Left ventricle myocardium inferior (tissue), 1 donor: ENCODE measurements around the gene ZNF22. TPM values are rescaled to one million over a fixed set of nuclear protein-coding genes. Genes with fewer than 3 reads are reported as not detected.

Experiments
- DNase-seq: peaks from one replicate; pipeline ENCODE4 v3.0.0-alpha.2; 2020
- H3K27ac ChIP-seq: fragments of 200-600 bp; replicated peaks from 2 replicates; pipeline ENCODE4 v1.8.0; 2021
- H3K27me3 ChIP-seq: fragments of 200-600 bp; 2 replicates; pipeline ENCODE4 v1.8.0; 2021; ENCODE audit warnings: low read depth
- H3K36me3 ChIP-seq: fragments of 200-600 bp; 2 replicates; pipeline ENCODE4 v1.8.0; 2021
- H3K4me1 ChIP-seq: fragments of 200-600 bp; 2 replicates; pipeline ENCODE4 v1.8.0; 2021
- H3K4me3 ChIP-seq: fragments of 200-600 bp; 2 replicates; pipeline ENCODE4 v1.8.0; 2021; ENCODE audit warnings: mild to moderate bottlenecking, moderate library complexity
- H3K9me3 ChIP-seq: fragments of 200-600 bp; replicated peaks from 2 replicates; pipeline ENCODE4 v1.8.0; 2021
- CTCF ChIP-seq: fragments of 200-600 bp; IDR thresholded peaks from 2 replicates; pipeline ENCODE4 v1.8.0; 2021; ENCODE audit warnings: antibody characterized with exemption, mild to moderate bottlenecking, borderline replicate concordance
- intact Hi-C: fragments of 100-400 bp; cut with micrococcal nuclease; formaldehyde crosslinking; loops from one replicate; pipeline ENCODE4 v1.11.0; 2022
- total RNA-seq: library from RNA; stranded (reverse); fragmentation: NEBNext Ultra II Directional; extraction: Animal tissue kit (Norgen Biotek cat#: 25700); gene quantifications from one replicate; pipeline ENCODE4 v1.2.1, GENCODE V29; 2021
- donor health status: DM: no; HTN: yes; CAD: no; lungs with severe emphysema.

ZNF22 gene
- total RNA-seq, 1 donor from 2014 or later = 14.2 TPM

- intact Hi-C loops = no loop called here
- Histone ChIP-seq H3K36me3 (no peaks in the 10 kb centered on the region), H3K4me3 (no peak overlapping the region), H3K27me3 (peaks cover 4% of the 10 kb centered on the region), H3K27ac (no peak overlapping the region), H3K9me3 (peaks cover 18% of the 10 kb centered on the region), H3K4me1 (no peaks in the 10 kb centered on the region)
- no peak for TF ChIP-seq CTCF
- DNase-seq = no peak
Observed at GRCh38 chr10:45035673-45036072, 35.0 kb downstream of the ZNF22 start.

GRCh38 chr10:45040921-45041542 is 40.3 kb downstream of the ZNF22 start:
- no peak for DNase-seq
- H3K27me3 ChIP-seq = peaks cover 4% of the 10 kb centered on the region
- no peak for TF ChIP-seq CTCF
- H3K9me3 ChIP-seq = no peaks in the 10 kb centered on the region
- no peaks in the 10 kb centered on the region for H3K36me3 ChIP-seq
- no peak overlapping the region for H3K27ac ChIP-seq
- H3K4me1 ChIP-seq = no peaks in the 10 kb centered on the region
- no peak overlapping the region for H3K4me3 ChIP-seq
- intact Hi-C loops = no loop called here

- Histone ChIP-seq H3K27ac (no peak overlapping the region), H3K27me3 (no peaks in the 10 kb centered on the region), H3K4me3 (no peak overlapping the region), H3K36me3 (no peaks in the 10 kb centered on the region), H3K4me1 (no peaks in the 10 kb centered on the region), H3K9me3 (peaks cover 25% of the 10 kb centered on the region)
- intact Hi-C loops = no loop called here
- no peak for DNase-seq
- TF ChIP-seq CTCF = no peak
Observed at GRCh38 chr10:45044290-45044689, 43.6 kb downstream of the ZNF22 start.

- no peaks in the 10 kb centered on the region for H3K4me1 ChIP-seq
Observed at GRCh38 chr10:45050551-45051235, 50.0 kb downstream of the ZNF22 start.

GRCh38 chr10:45052700-45053099 is 52.0 kb downstream of the ZNF22 start:
- no peak for DNase-seq
- intact Hi-C loops = no loop called here
- Histone ChIP-seq H3K36me3 (no peaks in the 10 kb centered on the region), H3K27ac (no peak overlapping the region), H3K4me3 (no peak overlapping the region), H3K27me3 (no peaks in the 10 kb centered on the region), H3K4me1 (no peaks in the 10 kb centered on the region), H3K9me3 (peaks cover 18% of the 10 kb centered on the region)
- no peak for TF ChIP-seq CTCF

More at GRCh38 chr10:45050551-45051235, 50.0 kb downstream of the ZNF22 start:
- no peak overlapping the region for H3K4me3 ChIP-seq
- intact Hi-C loops = no loop called here
- H3K27ac ChIP-seq = no peak overlapping the region
- DNase-seq = no peak
- no peaks in the 10 kb centered on the region for H3K36me3 ChIP-seq
- H3K9me3 ChIP-seq = peaks cover 28% of the 10 kb centered on the region
- TF ChIP-seq CTCF = no peak
- no peaks in the 10 kb centered on the region for H3K27me3 ChIP-seq
